ENCODE results near the gene ITFG2.
"Not testable (repeated sequence)": the region's sequence is repeated elsewhere in the genome, so short reads cannot be mapped to it uniquely, and the experiment has no call there.

The ITFG2 gene

DNA sequence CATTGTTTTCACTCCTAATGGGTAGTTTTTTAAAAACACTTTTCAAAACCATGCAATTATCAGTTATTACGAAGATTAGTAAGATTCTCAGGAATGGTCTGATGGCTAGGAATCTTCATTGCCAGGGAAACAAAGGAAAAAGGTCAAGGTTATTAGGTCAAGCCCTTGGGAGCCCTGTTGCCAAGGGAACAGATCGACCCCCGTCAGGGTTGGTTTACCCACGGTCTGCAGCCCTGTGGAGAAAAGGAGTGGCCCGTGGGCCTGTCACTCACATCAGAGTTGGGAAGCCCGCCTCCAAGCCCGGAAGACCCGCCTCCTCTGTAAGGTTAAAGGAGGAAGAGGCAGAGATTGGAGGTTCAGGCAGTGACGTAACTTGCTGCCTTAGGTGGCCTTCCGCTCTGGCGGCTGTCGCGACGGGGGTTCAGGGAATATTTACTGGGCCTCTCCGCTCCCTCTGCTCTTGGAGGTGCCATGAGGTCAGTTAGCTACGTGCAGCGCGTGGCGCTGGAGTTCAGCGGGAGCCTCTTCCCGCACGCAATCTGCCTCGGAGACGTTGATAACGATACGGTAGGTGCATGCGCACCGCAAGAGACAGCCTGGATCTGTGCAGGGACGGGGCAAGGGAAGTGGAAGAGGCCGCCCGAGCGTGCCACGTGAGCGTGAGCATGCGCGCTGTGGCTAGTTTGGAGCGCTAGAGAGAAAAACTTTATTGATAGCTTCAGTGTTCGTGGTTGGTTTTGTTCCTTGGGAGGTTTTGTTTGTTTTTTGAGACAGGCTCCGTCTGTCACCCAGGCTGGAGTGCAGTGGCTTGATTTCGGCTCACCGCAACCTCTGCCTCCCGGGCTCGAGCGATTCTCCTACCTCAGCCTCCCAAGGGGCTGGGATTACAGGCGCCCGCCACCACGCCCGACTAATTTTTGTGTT is at the start of gene ITFG2:
Gene ITFG2, plus strand, starts transcription at position 379 of the 924 bp plus-strand sequence. Its CDS starts 93 bp downstream, at position 472.
- ATAC-seq (peak; percentile 96), DNase-seq (peak; percentile 92 to 97)
- Mint-ChIP-seq H3K4me3 (peak within 1 kb of the TSS; percentile 99 to 100), H3K27ac (peak within 1 kb of the TSS; percentile 99 to 100), H3K9me3 (no peaks in the 10 kb centered on the region), H3K27me3 (no peaks in the 10 kb centered on the region), H3K4me1 (peaks cover 23% of the 10 kb centered on the region)

DNA sequence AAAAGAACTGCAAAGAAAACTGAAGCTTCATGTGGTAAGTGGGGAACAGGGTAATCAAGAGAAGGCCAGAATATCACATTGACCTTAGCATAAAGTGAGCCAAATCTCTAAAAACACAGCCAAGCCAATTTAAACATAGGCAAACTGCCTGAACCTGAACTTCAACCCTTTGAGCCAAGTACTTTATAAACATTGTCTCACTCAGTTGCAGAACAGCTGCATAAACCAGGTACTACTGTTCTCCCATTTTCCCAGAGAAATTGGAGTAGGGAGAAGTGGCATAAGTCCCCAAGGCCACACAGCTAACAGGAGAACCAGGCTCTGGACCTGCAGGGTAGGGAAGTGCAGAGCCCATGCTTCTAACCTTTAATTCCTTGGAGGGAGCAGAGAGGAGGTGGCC is 48.1 kb upstream of the ITFG2 start:
- no peak for ATAC-seq

DNA sequence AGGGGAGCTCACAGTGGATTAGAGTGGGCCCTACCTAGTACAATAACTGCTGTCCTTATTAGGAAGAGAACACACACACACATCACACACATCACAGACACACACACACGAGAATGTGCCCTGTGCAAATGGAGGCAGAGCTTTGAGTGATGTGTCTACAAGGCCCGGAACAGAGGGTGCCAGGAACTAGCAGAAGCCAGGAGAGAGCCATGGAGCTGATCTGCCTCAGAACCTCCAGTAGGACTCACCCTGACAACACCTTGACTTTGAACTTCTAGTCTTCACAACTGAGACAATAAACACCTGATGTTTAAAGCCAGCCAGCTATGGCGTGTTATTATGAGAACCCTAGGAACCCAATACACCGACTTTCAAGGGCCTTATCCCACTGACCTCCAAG is 47.4 kb upstream of the ITFG2 start:
- H3K4me1 Mint-ChIP-seq: no peaks in the 10 kb centered on the region
- no peaks in the 10 kb centered on the region for H3K27me3 Mint-ChIP-seq
- no peak for ATAC-seq
- no peak for DNase-seq
- no peaks in the 10 kb centered on the region for H3K9me3 Mint-ChIP-seq
- no peak overlapping the region for H3K4me3 Mint-ChIP-seq
- H3K27ac Mint-ChIP-seq: no peak overlapping the region

More for the DNA sequence above, 48.1 kb upstream of the ITFG2 start:
- H3K27me3 Mint-ChIP-seq: no peaks in the 10 kb centered on the region
- no peak overlapping the region for H3K4me3 Mint-ChIP-seq
- H3K9me3 Mint-ChIP-seq: no peaks in the 10 kb centered on the region
- no peaks in the 10 kb centered on the region for H3K4me1 Mint-ChIP-seq
- H3K27ac Mint-ChIP-seq: no peak overlapping the region
- no peak for DNase-seq

DNA sequence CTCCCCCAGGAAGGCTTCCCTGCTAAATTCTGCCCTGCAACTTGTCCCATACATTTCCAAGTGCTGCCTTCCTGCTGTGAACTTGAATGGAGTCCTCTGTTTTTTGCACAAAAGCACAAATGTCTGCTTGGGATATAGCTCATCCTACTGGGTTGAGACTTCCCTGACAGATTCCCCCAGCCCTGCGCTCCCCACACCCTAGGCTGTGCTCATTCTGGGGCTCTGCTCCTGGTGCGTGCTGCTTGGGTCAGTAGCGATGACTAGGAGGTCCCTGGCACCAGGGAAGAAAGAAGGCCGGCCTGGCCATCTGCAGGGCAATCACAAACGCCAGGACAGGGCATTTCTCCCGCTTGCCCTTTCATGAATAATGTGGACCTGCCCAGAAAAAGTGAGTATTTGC is 46.9 kb upstream of the ITFG2 start:
- DNase-seq (no peak), ATAC-seq (no peak)
- Mint-ChIP-seq H3K9me3 (peaks cover 0 to 4% of the 10 kb centered on the region in 2 donors), H3K4me1 (no peaks in the 10 kb centered on the region), H3K27ac (no peak overlapping the region), H3K4me3 (no peak overlapping the region), H3K27me3 (no peaks in the 10 kb centered on the region)

DNA sequence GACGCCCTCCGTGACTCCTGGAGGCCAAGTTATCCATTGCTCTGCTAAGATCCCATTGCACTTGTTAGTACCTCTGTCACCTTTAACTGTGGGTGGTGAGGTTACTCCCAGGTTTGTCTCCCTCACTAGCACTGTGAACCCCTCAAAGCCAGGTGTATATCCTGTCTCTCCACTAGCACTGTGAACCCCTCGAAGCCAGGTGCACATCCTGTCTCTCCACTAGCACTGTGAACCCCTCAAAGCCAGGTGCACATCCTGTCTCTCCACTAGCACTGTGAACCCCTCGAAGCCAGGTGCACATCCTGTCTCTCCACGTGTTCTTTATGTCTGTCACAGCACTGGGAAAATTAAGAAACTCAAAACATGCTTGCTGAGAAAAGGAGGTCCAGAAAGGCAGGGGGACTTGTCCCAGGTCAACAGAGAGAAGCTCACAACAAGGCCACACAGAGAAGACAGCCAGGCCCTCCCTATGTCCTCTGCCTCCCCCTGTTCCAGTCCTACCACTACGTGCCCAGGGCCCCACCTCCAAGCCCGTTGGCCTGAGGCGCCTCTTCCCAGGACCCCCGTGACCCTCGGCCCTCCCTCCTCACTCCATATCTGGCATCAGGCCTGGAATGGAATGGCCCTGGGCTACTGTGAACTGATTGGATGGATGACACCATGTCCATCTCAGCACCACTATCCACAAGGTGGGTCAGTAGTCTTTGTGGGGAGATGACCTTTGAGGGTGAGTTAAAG is 44.1 kb upstream of the ITFG2 start:
- Mint-ChIP-seq H3K9me3 (peaks cover 0 to 7% of the 10 kb centered on the region in 2 donors), H3K4me3 (no peak overlapping the region), H3K27me3 (no peaks in the 10 kb centered on the region), H3K27ac (no peak overlapping the region), H3K4me1 (no peaks in the 10 kb centered on the region)
- DNase-seq (no peak), ATAC-seq (no peak)

DNA sequence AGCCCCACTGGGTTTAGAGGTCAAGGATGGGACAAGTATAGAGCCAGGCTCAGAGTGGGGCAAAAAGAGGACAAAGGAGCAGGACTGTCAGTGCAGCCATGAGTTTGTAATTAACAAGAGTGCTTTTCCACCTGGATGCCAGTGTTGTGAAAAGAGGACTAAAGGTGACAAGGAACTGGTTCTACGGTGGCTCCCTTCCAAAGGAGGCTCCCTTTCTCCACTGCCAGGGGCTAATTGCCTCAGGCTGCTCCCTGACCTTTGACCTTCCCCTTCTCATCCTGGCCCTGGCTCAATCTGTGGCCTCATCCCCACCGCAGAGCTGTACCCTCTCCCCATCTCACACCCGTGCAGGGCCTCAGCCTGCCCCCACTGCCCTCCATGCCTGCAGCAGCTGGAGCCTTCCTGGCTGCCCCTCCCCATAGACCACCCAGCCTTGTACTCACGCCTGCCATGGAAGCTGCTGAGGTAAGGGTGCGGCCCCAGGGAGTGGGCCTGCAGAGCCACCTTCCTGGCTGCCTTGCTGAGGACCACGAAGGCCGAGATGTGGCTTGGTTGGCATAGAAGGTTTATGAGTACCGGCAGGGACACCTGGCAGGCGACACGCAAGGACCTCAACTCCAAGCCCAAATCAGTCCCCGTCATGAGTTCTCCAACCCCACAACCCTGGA is 42.5 kb upstream of the ITFG2 start:
- no peaks in the 10 kb centered on the region for H3K4me1 Mint-ChIP-seq
- no peak overlapping the region for H3K4me3 Mint-ChIP-seq
- DNase-seq (no peak), ATAC-seq (no peak)
- H3K27me3 Mint-ChIP-seq: no peaks in the 10 kb centered on the region
- H3K27ac Mint-ChIP-seq: no peak overlapping the region
- H3K9me3 Mint-ChIP-seq: peaks cover 0 to 7% of the 10 kb centered on the region in 2 donors

DNA sequence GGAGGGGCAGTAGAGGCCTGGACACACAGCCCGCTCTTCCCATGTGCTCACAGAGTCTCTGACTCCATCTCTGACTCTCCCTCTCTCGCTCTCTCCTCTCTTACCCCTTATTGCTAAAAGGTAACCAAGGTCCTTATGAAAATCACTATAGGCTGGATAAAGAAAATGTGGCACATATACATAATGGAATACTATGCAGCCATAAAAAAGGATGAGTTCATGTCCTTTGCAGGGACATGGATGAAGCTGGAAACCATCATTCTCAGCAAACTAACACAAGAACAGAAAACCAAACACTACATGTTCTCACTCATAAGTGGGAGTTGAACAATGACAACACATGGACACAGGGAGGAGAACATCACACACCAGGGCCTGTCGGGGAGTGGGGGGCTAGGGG is 41.9 kb upstream of the ITFG2 start:
- H3K4me3 Mint-ChIP-seq, ATAC-seq, DNase-seq, H3K27me3 Mint-ChIP-seq, H3K9me3 Mint-ChIP-seq, H3K27ac Mint-ChIP-seq, H3K4me1 Mint-ChIP-seq: not testable (repeated sequence)

DNA sequence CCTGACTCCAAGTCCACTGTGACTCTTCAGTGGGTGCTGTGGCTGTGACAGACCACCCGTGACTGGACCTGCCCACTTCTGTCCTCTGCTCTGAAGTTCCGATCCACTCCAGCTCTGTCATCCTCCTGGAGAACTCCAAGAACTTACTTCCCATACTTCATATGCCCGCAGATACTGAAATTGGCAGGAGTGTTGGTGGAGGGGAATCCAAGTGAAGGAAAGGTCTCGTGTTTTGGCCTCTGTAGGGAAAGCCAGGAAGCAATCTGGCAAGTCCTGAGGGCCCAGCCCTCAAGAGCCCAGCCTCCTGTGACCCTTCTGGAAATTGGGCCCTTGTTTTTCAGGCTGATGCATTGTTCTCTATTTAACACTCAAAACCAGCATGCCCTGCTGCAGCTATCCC is 40.1 kb upstream of the ITFG2 start:
- no peaks in the 10 kb centered on the region for H3K27me3 Mint-ChIP-seq
- H3K27ac Mint-ChIP-seq: peak overlapping the region in 1 of 2 donors; percentile 70
- H3K9me3 Mint-ChIP-seq: peaks cover 0 to 7% of the 10 kb centered on the region in 2 donors
- no peaks in the 10 kb centered on the region for H3K4me1 Mint-ChIP-seq
- H3K4me3 Mint-ChIP-seq: no peak overlapping the region
- ATAC-seq (no peak), DNase-seq (no peak)

DNA sequence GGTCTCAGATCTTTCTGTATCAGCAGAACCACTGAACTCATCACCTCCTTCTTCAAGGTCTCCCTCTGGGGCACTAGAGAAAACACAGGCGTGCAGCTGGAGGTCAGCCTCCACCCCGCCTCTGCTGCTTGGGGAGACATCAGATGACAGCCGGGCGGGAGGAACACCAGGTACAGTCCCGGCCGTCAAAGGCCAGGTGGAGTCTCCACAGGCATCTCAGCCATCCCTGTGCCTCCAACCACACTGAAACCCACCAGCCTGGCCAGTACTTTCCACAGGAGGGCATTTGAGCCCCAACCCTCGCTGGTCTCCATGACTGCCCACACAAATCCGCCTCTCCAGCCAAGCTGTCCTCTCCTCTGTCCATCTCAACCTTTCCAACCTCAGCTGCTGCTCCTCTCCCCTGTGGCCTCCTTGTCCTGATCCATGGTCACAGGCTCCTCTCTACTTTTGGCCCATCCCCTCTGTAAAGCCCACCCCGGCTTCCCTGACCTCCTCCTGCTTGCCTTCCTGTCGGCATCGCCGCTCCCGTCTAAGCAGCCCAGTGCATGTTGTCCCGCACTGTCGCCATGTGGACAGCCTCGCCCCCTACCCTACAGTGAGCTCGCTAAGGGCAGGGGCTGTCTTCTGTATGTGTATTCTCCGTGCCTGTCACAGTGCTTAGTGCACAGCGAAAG is 39.1 kb upstream of the ITFG2 start:
- H3K27me3 Mint-ChIP-seq: no peaks in the 10 kb centered on the region
- no peak for ATAC-seq
- H3K27ac Mint-ChIP-seq: peak overlapping the region; percentile 22 to 86
- no peak for DNase-seq
- H3K9me3 Mint-ChIP-seq: peaks cover 0 to 7% of the 10 kb centered on the region in 2 donors
- H3K4me1 Mint-ChIP-seq: no peaks in the 10 kb centered on the region
- H3K4me3 Mint-ChIP-seq: no peak overlapping the region

DNA sequence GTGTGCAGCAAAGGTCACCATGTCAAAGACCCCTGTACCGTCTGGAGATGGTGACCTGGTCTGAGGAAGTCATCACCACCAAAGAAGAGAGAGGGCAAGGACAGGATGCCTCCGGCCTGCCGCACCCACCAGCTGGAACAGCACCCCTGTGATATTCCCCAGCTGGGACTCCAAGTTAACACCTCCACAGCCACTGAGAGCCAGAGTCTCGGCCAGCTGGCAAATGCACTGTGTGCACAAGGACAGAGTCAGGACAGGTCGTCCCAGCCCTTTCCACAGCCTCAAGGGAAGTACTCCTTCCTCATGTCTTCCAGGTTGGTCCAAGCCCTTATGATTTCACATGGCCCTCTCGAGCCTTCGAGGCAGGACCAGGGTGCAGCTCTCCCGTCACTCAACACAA is 37.0 kb upstream of the ITFG2 start:
- ATAC-seq: no peak
- no peaks in the 10 kb centered on the region for H3K4me1 Mint-ChIP-seq
- H3K27ac Mint-ChIP-seq: no peak overlapping the region
- peaks cover 0 to 4% of the 10 kb centered on the region in 2 donors for H3K9me3 Mint-ChIP-seq
- DNase-seq: no peak
- no peak overlapping the region for H3K4me3 Mint-ChIP-seq
- H3K27me3 Mint-ChIP-seq: no peaks in the 10 kb centered on the region

DNA sequence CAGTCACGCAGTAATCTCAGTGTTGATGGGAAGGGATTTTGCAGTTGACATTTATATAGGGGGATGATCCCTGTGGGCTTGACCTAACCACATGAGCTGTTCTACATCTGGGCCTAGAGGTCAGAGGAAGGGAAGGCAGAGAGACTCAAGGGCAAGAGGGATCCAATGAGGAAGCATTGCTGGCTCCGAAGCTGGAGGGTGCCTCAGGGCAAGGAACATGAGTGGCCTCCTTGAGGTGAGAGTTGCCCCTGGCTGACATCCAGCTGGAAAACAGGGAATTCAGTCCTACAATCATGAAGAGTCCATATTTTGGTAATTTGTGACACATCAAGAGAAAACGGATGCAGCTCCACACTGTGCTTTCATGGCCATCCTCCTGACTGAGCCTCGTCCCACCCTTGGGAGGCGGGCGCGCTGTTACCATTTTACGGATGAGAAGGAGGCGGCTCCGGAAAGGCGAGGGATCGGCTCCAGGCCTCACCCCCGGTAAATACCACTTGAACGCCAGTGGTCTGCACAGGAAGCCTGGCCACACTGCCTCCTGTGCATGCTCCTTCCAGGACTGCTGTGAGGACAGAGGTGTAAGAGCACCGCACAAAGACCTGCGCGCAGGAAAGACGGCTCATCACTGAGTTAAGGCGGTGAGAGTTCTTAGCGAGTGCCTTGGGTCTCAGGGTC is 36.2 kb upstream of the ITFG2 start:
- ATAC-seq: no peak
- no peaks in the 10 kb centered on the region for H3K27me3 Mint-ChIP-seq
- H3K4me1 Mint-ChIP-seq: no peaks in the 10 kb centered on the region
- H3K27ac Mint-ChIP-seq: no peak overlapping the region
- no peak for DNase-seq
- H3K9me3 Mint-ChIP-seq: no peaks in the 10 kb centered on the region
- no peak overlapping the region for H3K4me3 Mint-ChIP-seq

DNA sequence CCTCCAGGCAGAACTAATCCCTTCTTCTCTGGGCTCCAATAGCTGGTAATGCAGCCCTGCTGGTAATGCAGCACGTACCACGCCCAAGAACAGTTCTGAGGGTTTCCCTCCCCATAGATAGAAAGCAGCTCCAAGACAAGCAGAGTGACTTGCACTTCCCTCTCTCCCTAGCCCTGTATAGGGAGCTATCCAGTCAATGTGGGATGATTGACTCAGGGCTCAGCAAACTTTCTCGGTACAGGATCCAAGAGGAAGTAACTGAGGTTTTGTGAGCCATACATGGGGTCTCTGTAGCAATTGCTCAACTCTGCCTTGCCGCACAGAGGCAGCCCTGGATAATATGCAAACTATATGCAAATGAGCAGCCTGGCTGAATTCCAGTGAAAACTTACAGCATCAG is 33.2 kb upstream of the ITFG2 start:
- no peak for DNase-seq
- H3K9me3 Mint-ChIP-seq: no peaks in the 10 kb centered on the region
- peaks cover 12% of the 10 kb centered on the region for H3K4me1 Mint-ChIP-seq
- no peak overlapping the region for H3K4me3 Mint-ChIP-seq
- H3K27me3 Mint-ChIP-seq: peaks cover 25% of the 10 kb centered on the region
- no peak for ATAC-seq
- no peak overlapping the region for H3K27ac Mint-ChIP-seq

DNA sequence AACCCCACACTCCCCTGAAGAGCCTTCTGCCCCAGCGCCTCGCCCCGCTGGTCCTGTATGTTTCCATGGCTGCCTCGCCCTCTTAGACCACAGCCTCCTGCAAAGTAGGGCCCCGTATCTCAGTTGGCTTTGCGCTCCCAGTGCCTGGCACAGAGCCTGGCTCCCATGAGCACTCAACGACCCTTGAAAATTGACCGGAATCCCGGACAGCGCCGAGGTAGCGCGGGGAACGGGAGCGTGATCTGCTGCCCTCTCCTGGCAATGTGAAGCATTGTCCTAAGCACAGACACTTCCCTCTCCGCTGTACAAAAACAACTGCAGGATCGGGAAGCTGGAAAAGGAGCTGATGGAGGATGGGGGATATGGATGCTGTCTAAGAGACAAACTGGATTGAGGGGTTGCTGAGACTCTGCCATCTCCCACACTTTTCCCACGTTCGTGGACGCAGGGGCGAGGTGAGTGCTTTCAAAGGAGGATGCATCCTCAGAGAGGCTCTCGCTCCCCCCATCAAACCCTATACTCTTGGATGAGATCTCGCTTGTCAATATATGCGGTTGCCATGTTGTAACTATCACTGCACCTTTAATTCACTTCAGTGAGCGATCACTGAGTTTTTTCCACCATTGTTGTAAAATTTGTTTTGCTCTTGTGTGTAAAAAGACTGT is 28.4 kb upstream of the ITFG2 start:
- no peaks in the 10 kb centered on the region for H3K9me3 Mint-ChIP-seq
- peaks cover 37% of the 10 kb centered on the region for H3K27me3 Mint-ChIP-seq
- no peak overlapping the region for H3K27ac Mint-ChIP-seq
- H3K4me1 Mint-ChIP-seq: peaks cover 15% of the 10 kb centered on the region
- peak; percentile 82 for ATAC-seq
- peak; percentile 36 to 44 for DNase-seq
- peak overlapping the region; percentile 75 to 89 for H3K4me3 Mint-ChIP-seq

DNA sequence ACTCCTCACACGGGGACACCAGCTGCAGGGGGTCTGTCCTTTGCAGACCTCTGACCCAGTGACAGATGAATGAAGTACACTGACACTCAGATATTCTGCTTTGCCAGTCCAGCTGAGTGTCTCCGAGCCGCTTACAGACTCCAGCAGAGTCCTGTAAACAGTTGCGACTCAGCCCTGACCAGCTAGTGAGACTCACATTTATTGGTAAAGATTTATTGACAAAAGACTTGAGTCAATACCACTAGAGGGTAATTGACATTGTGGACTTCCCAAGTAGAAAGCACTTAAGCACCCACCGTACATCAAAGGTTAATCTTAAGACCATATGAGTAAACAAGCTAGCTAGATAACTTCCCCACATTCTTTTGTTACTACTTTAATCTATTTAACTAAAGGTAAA is 27.5 kb upstream of the ITFG2 start:
- no peak overlapping the region for H3K4me3 Mint-ChIP-seq
- DNase-seq (no peak), ATAC-seq (no peak)
- no peak overlapping the region for H3K27ac Mint-ChIP-seq
- H3K9me3 Mint-ChIP-seq: no peaks in the 10 kb centered on the region
- H3K4me1 Mint-ChIP-seq: peaks cover 15% of the 10 kb centered on the region
- peaks cover 37% of the 10 kb centered on the region for H3K27me3 Mint-ChIP-seq
